Measurements from ENCODE around the gene LHFPL6.

Gene LHFPL6

GRCh38 chr13:39317291-39317690, 285.7 kb downstream of the LHFPL6 start:
- no peak overlapping the region for H3K9ac ChIP-seq (ENCODE audit: low read depth, low read length)
- no peak overlapping the region for H3K4me2 ChIP-seq (ENCODE audit: insufficient read depth, low read length)
- no peaks in the 10 kb centered on the region for H3K36me3 ChIP-seq (ENCODE audit: insufficient read depth, low read length)
- no peaks in the 10 kb centered on the region for H3K79me2 ChIP-seq (ENCODE audit: insufficient read depth, low read length)
- no peaks in the 10 kb centered on the region for H3K9me3 ChIP-seq (ENCODE audit: insufficient read depth, low read length, severe bottlenecking)
- no peaks in the 10 kb centered on the region for H4K20me1 ChIP-seq (ENCODE audit: insufficient read depth, low read length)
- ATAC-seq (ENCODE audit: insufficient read depth, low read depth) (no peak), DNase-seq (no peak)
- H3K27me3 ChIP-seq (ENCODE audit: insufficient read depth, low read length, poor library complexity), result no peaks in the 10 kb centered on the region
- TF ChIP-seq EZH2 (IDR thresholded peaks at IDR 0.05; ENCODE audit: borderline replicate concordance, low read depth, low read length, severe bottlenecking) (no peak), CTCF (IDR thresholded peaks at IDR 0.05; ENCODE audit: borderline replicate concordance, extremely low read depth, low read length, poor library complexity, severe bottlenecking) (no peak)
- no peaks in the 10 kb centered on the region for H3K4me1 ChIP-seq (ENCODE audit: insufficient read depth, low read length)
- no peak overlapping the region for H3K4me3 ChIP-seq (ENCODE audit: low read depth in 1 of 2, low read length in 2 of 2)
- H3K27ac ChIP-seq (ENCODE audit: low read length), result no peak overlapping the region
- no peak overlapping the region for H2AFZ ChIP-seq (ENCODE audit: low read depth, low read length)

GRCh38 chr13:39315796-39316195, 287.2 kb downstream of the LHFPL6 start:
- no peaks in the 10 kb centered on the region for H3K4me1 ChIP-seq (ENCODE audit: insufficient read depth, low read length)
- no peak for ATAC-seq (ENCODE audit: insufficient read depth, low read depth)
- no peaks in the 10 kb centered on the region for H3K27me3 ChIP-seq (ENCODE audit: insufficient read depth, low read length, poor library complexity)
- no peak overlapping the region for H3K4me2 ChIP-seq (ENCODE audit: insufficient read depth, low read length)
- no peaks in the 10 kb centered on the region for H3K36me3 ChIP-seq (ENCODE audit: insufficient read depth, low read length)
- no peaks in the 10 kb centered on the region for H4K20me1 ChIP-seq (ENCODE audit: insufficient read depth, low read length)
- no peak for DNase-seq
- no peaks in the 10 kb centered on the region for H3K9me3 ChIP-seq (ENCODE audit: insufficient read depth, low read length, severe bottlenecking)
- H2AFZ ChIP-seq (ENCODE audit: low read depth, low read length), result no peak overlapping the region
- TF ChIP-seq CTCF (IDR thresholded peaks at IDR 0.05; ENCODE audit: borderline replicate concordance, extremely low read depth, low read length, poor library complexity, severe bottlenecking) (no peak), EZH2 (IDR thresholded peaks at IDR 0.05; ENCODE audit: borderline replicate concordance, low read depth, low read length, severe bottlenecking) (no peak)
- H3K4me3 ChIP-seq (ENCODE audit: low read depth in 1 of 2, low read length in 2 of 2), result no peak overlapping the region
- no peaks in the 10 kb centered on the region for H3K79me2 ChIP-seq (ENCODE audit: insufficient read depth, low read length)
- no peak overlapping the region for H3K27ac ChIP-seq (ENCODE audit: low read length)
- no peak overlapping the region for H3K9ac ChIP-seq (ENCODE audit: low read depth, low read length)

GRCh38 chr13:39313721-39314120, 289.3 kb downstream of the LHFPL6 start:
- no peaks in the 10 kb centered on the region for H4K20me1 ChIP-seq (ENCODE audit: insufficient read depth, low read length)
- H3K4me3 ChIP-seq (ENCODE audit: low read depth in 1 of 2, low read length in 2 of 2), result no peak overlapping the region
- no peak overlapping the region for H2AFZ ChIP-seq (ENCODE audit: low read depth, low read length)
- TF ChIP-seq EZH2 (IDR thresholded peaks at IDR 0.05; ENCODE audit: borderline replicate concordance, low read depth, low read length, severe bottlenecking), result no peak
- TF ChIP-seq CTCF (IDR thresholded peaks at IDR 0.05; ENCODE audit: borderline replicate concordance, extremely low read depth, low read length, poor library complexity, severe bottlenecking), result no peak
- H3K4me1 ChIP-seq (ENCODE audit: insufficient read depth, low read length), result no peaks in the 10 kb centered on the region
- no peaks in the 10 kb centered on the region for H3K9me3 ChIP-seq (ENCODE audit: insufficient read depth, low read length, severe bottlenecking)
- no peaks in the 10 kb centered on the region for H3K36me3 ChIP-seq (ENCODE audit: insufficient read depth, low read length)
- DNase-seq, result no peak
- no peak for ATAC-seq (ENCODE audit: insufficient read depth, low read depth)
- no peak overlapping the region for H3K27ac ChIP-seq (ENCODE audit: low read length)
- no peaks in the 10 kb centered on the region for H3K27me3 ChIP-seq (ENCODE audit: insufficient read depth, low read length, poor library complexity)
- H3K9ac ChIP-seq (ENCODE audit: low read depth, low read length), result no peak overlapping the region
- no peak overlapping the region for H3K4me2 ChIP-seq (ENCODE audit: insufficient read depth, low read length)
- no peaks in the 10 kb centered on the region for H3K79me2 ChIP-seq (ENCODE audit: insufficient read depth, low read length)

DNA sequence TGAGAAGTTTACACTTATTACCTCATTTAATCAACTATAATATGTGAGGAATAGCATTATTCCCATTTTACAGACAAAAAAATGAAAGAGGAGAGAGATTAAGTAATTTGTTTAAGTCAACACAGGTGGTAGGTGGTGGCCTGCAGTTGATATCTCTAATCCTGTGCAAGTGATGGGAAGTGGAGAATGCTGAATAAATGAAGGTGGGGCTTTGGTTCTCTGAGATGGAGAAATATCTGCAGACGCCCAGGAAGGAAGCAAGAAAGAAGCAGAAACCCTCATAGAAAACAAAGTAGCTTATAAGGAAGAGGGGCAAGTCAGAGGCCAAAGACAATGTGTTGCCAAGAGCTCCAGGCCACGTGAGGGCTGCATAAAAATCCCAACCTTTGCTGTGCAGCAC, 290.4 kb downstream of the LHFPL6 start:
- Histone ChIP-seq H3K4me2 (ENCODE audit: insufficient read depth, low read length) (no peak overlapping the region), H2AFZ (ENCODE audit: low read depth, low read length) (no peak overlapping the region), H3K79me2 (ENCODE audit: insufficient read depth, low read length) (no peaks in the 10 kb centered on the region), H3K27ac (ENCODE audit: low read length) (no peak overlapping the region), H3K36me3 (ENCODE audit: insufficient read depth, low read length) (no peaks in the 10 kb centered on the region), H4K20me1 (ENCODE audit: insufficient read depth, low read length) (no peaks in the 10 kb centered on the region), H3K4me3 (ENCODE audit: low read depth in 1 of 2, low read length in 2 of 2) (no peak overlapping the region), H3K27me3 (ENCODE audit: insufficient read depth, low read length, poor library complexity) (no peaks in the 10 kb centered on the region), H3K9me3 (ENCODE audit: insufficient read depth, low read length, severe bottlenecking) (no peaks in the 10 kb centered on the region), H3K9ac (ENCODE audit: low read depth, low read length) (no peak overlapping the region), H3K4me1 (ENCODE audit: insufficient read depth, low read length) (no peaks in the 10 kb centered on the region)
- ATAC-seq (ENCODE audit: insufficient read depth, low read depth) (no peak), DNase-seq (no peak)
- TF ChIP-seq EZH2 (IDR thresholded peaks at IDR 0.05; ENCODE audit: borderline replicate concordance, low read depth, low read length, severe bottlenecking) (no peak), CTCF (IDR thresholded peaks at IDR 0.05; ENCODE audit: borderline replicate concordance, extremely low read depth, low read length, poor library complexity, severe bottlenecking) (no peak)
